ENCODE results near the gene RPRD2.

- no peak for TF ChIP-seq EZH2 (IDR thresholded peaks at IDR 0.05; ENCODE audit: borderline replicate concordance, insufficient read depth, low read depth, low read length, poor library complexity, severe bottlenecking)
- no peak for TF ChIP-seq CTCF (IDR thresholded peaks at IDR 0.05)
Measured at GRCh38 chr1:150476754-150477153, 112.8 kb downstream of the RPRD2 start.
